Endothelial cell of umbilical vein (primary cell): Measurements from ENCODE around the gene PSG3.
"Not testable (repeated sequence)": the region's sequence is repeated elsewhere in the genome, so short reads cannot be mapped to it uniquely, and the experiment has no call there.

ENCODE experiments used
- EZH2 ChIP-seq: IDR thresholded peaks from 2 replicates; pipeline ENCODE4 v1.6.1; 2012; ENCODE audit warnings: borderline replicate concordance, low read depth, mild to moderate bottlenecking, moderate library complexity, low read length, inconsistent platforms; ENCODE audit not compliant: severe bottlenecking
- FOS ChIP-seq: IDR thresholded peaks from 2 replicates; pipeline ENCODE4 v1.6.1; 2011; ENCODE audit warnings: mild to moderate bottlenecking, low read length, moderate library complexity, borderline replicate concordance; ENCODE audit not compliant: insufficient read depth
- JUN ChIP-seq: IDR thresholded peaks from 2 replicates; pipeline ENCODE4 v1.6.1; 2011; ENCODE audit warnings: borderline replicate concordance, low read depth; ENCODE audit not compliant: insufficient read length, insufficient read depth
- MYC ChIP-seq: IDR thresholded peaks from one replicate; pipeline ENCODE4 v1.6.1; 2011; ENCODE audit warnings: mild to moderate bottlenecking, low read depth, low read length
- POLR2A ChIP-seq: IDR thresholded peaks from 2 replicates; pipeline ENCODE4 v1.6.1; 2012; ENCODE audit warnings: low read depth, mild to moderate bottlenecking, control low read depth, low read length
- POLR2AphosphoS5 ChIP-seq: IDR thresholded peaks from 2 replicates; pipeline ENCODE4 v1.6.1; 2012; ENCODE audit warnings: low read depth, mild to moderate bottlenecking, control low read depth, low read length, moderate library complexity; ENCODE audit not compliant: insufficient read depth
- TF ChIP-seq, protein P1 (sequence below), 2 donors: IDR thresholded peaks; 1 replicate in 1 of 2; 2 replicates in 1 of 2; pipeline ENCODE4 v1.5.1; 2011; ENCODE audit warnings: low read length in 2 of 2, mild to moderate bottlenecking in 2 of 2, moderate library complexity in 2 of 2, control low read depth in 1 of 2, inconsistent platforms in 1 of 2, low read depth in 1 of 2; ENCODE audit not compliant: insufficient read depth in 1 of 2; ENCODE audit errors: extremely low read depth in 1 of 2
- TF ChIP-seq, protein P2 (sequence below): IDR thresholded peaks from 2 replicates; pipeline ENCODE4 v1.6.1; 2011; ENCODE audit not compliant: insufficient read depth, insufficient read length

DNA sequence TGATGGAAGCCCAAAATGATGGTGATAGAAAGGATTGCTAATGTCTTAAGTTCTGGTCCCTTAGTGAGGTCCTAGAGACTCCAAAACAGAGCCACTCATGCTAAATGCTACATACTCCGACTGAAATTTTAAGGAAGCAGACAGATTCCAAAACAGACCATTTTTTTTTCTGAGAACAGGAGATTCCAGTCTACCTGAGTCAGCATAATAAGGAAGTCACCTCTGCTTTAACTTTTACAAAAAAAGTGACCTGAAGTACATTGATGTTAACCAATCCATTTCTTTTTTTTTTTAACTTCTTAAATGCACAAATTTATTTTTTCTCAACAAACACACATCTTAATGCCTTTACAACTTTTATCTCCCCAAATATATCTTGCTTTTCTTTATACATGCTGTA lies 65.7 kb downstream of the PSG3 start:
- TF ChIP-seq, protein P1, sequence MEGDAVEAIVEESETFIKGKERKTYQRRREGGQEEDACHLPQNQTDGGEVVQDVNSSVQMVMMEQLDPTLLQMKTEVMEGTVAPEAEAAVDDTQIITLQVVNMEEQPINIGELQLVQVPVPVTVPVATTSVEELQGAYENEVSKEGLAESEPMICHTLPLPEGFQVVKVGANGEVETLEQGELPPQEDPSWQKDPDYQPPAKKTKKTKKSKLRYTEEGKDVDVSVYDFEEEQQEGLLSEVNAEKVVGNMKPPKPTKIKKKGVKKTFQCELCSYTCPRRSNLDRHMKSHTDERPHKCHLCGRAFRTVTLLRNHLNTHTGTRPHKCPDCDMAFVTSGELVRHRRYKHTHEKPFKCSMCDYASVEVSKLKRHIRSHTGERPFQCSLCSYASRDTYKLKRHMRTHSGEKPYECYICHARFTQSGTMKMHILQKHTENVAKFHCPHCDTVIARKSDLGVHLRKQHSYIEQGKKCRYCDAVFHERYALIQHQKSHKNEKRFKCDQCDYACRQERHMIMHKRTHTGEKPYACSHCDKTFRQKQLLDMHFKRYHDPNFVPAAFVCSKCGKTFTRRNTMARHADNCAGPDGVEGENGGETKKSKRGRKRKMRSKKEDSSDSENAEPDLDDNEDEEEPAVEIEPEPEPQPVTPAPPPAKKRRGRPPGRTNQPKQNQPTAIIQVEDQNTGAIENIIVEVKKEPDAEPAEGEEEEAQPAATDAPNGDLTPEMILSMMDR (IDR thresholded peaks at IDR 0.05; ENCODE audit: extremely low read depth in 1 of 2, insufficient read depth in 1 of 2, low read depth in 1 of 2, low read length in 2 of 2): not testable (repeated sequence)
- not testable (repeated sequence) for TF ChIP-seq JUN, EZH2, POLR2A, MYC, FOS, POLR2AphosphoS5
- TF ChIP-seq, protein P2, sequence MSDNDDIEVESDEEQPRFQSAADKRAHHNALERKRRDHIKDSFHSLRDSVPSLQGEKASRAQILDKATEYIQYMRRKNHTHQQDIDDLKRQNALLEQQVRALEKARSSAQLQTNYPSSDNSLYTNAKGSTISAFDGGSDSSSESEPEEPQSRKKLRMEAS: not testable (repeated sequence)
